Astrocyte (in vitro differentiated cells and primary cell): ENCODE measurements around the gene VAC14. TPM values are rescaled to one million over a fixed set of nuclear protein-coding genes. Genes with fewer than 3 reads are reported as not detected.

ENCODE experiments used
- DNase-seq: peaks from one replicate; pipeline ENCODE4 v3.0.0-alpha.2; 2010; ENCODE audit warnings: low read depth
- FAIRE-seq: peaks from 2 replicates; lab custom pipeline; 2011; peaks lifted over from hg19 to GRCh38; lab: Jason Lieb, UNC
- H2AFZ ChIP-seq: 2 replicates; pipeline ENCODE4 v1.6.0; 2012; ENCODE audit warnings: low read depth, low read length, inconsistent platforms
- H3K27ac ChIP-seq: 2 replicates; pipeline ENCODE4 v1.5.1; 2011; ENCODE audit warnings: low read depth, low read length, inconsistent platforms
- H3K27me3 ChIP-seq: 2 replicates; pipeline ENCODE4 v1.6.0; 2011; ENCODE audit warnings: low read length, inconsistent platforms; ENCODE audit not compliant: insufficient read depth
- H3K36me3 ChIP-seq: 2 replicates; pipeline ENCODE4 v1.5.1; 2011; ENCODE audit warnings: low read length, inconsistent platforms; ENCODE audit not compliant: insufficient read depth
- H3K4me1 ChIP-seq: 2 replicates; pipeline ENCODE4 v1.5.1; 2011; ENCODE audit warnings: low read length, inconsistent platforms; ENCODE audit not compliant: insufficient read depth
- H3K4me2 ChIP-seq: 2 replicates; pipeline ENCODE4 v1.6.0; 2012; ENCODE audit warnings: low read length, inconsistent platforms
- H3K4me3 ChIP-seq: 2 replicates; pipeline ENCODE4 v1.5.1; 2011; ENCODE audit warnings: low read depth, mild to moderate bottlenecking, low read length, inconsistent platforms; ENCODE audit not compliant: insufficient read depth
- H3K79me2 ChIP-seq: 2 replicates; pipeline ENCODE4 v1.6.0; 2012; ENCODE audit warnings: mild to moderate bottlenecking, low read length, inconsistent platforms; ENCODE audit not compliant: insufficient read depth
- H3K9ac ChIP-seq: 2 replicates; pipeline ENCODE4 v1.6.0; 2012; ENCODE audit warnings: mild to moderate bottlenecking, low read length, inconsistent platforms
- H3K9me3 ChIP-seq: 2 replicates; pipeline ENCODE4 v1.5.1; 2012; ENCODE audit warnings: low read depth, mild to moderate bottlenecking, low read length, inconsistent platforms; ENCODE audit not compliant: insufficient read depth
- H4K20me1 ChIP-seq: 2 replicates; pipeline ENCODE4 v1.6.0; 2012; ENCODE audit warnings: low read length, inconsistent platforms; ENCODE audit not compliant: insufficient read depth
- H3K27ac Mint-ChIP-seq: one replicate; pipeline ENCODE4 v1.8.0; 2021; ENCODE audit warnings: mild to moderate bottlenecking, mixed read lengths; ENCODE audit not compliant: unreplicated experiment
- H3K27me3 Mint-ChIP-seq: one replicate; pipeline ENCODE4 v1.8.0; 2021; ENCODE audit warnings: low read depth, mixed read lengths; ENCODE audit not compliant: unreplicated experiment
- H3K36me3 Mint-ChIP-seq: one replicate; pipeline ENCODE4 v1.8.0; 2021; ENCODE audit warnings: low read depth, mixed read lengths; ENCODE audit not compliant: unreplicated experiment
- H3K4me1 Mint-ChIP-seq: one replicate; pipeline ENCODE4 v1.8.0; 2021; ENCODE audit warnings: low read depth, mixed read lengths; ENCODE audit not compliant: unreplicated experiment
- H3K4me3 Mint-ChIP-seq: one replicate; pipeline ENCODE4 v1.8.0; 2021; ENCODE audit warnings: mild to moderate bottlenecking, moderate library complexity, mixed read lengths; ENCODE audit not compliant: unreplicated experiment
- H3K9me3 Mint-ChIP-seq: one replicate; pipeline ENCODE4 v1.8.0; 2021; ENCODE audit warnings: mild to moderate bottlenecking, mixed read lengths; ENCODE audit not compliant: unreplicated experiment
- CTCF ChIP-seq: IDR thresholded peaks from 2 replicates; pipeline ENCODE4 v1.5.1; 2011; ENCODE audit warnings: low read depth, mild to moderate bottlenecking, inconsistent platforms, low read length, moderate library complexity; ENCODE audit not compliant: insufficient read depth
- EZH2 ChIP-seq: IDR thresholded peaks from 2 replicates; pipeline ENCODE4 v1.6.1; 2012; ENCODE audit warnings: mild to moderate bottlenecking, low read length, inconsistent platforms; ENCODE audit not compliant: insufficient read depth
- total RNA-seq: library from RNA; stranded (reverse); gene quantifications from 2 replicates; pipeline ENCODE4 v1.2.1, GENCODE V29; 2021

The VAC14 gene
- total RNA-seq, 1 donor from 2014 or later: 27.8 TPM

- H3K4me2 ChIP-seq: no peak overlapping the region
- no peak for DNase-seq
These were observed 65.6 kb downstream of the VAC14 start for GRCh38 chr16:70735141-70735979.

GRCh38 chr16:70734522-70735095 lies 66.3 kb downstream of the VAC14 start:
- Mint-ChIP-seq H3K4me1 (peaks cover 14% of the 10 kb centered on the region), H3K9me3 (no peaks in the 10 kb centered on the region), H3K27me3 (no peaks in the 10 kb centered on the region), H3K4me3 (no peak overlapping the region), H3K27ac (no peak overlapping the region), H3K36me3 (peaks cover 21% of the 10 kb centered on the region)
- no peaks in the 10 kb centered on the region for H3K79me2 ChIP-seq
- H3K27ac ChIP-seq: no peak overlapping the region
- no peak overlapping the region for H3K9ac ChIP-seq
- H3K9me3 ChIP-seq: no peaks in the 10 kb centered on the region
- H2AFZ ChIP-seq: no peak overlapping the region
- FAIRE-seq: no peak
- H3K36me3 ChIP-seq: peaks cover 5% of the 10 kb centered on the region
- TF ChIP-seq CTCF: no peak
- no peak for TF ChIP-seq EZH2
- H3K27me3 ChIP-seq: no peaks in the 10 kb centered on the region
- H3K4me1 ChIP-seq: peaks cover 31% of the 10 kb centered on the region
- H4K20me1 ChIP-seq: no peaks in the 10 kb centered on the region
- no peak overlapping the region for H3K4me2 ChIP-seq
- H3K4me3 ChIP-seq: no peak overlapping the region
- DNase-seq: no peak

More at GRCh38 chr16:70735141-70735979, 65.6 kb downstream of the VAC14 start:
- Histone ChIP-seq H3K9me3 (no peaks in the 10 kb centered on the region), H2AFZ (no peak overlapping the region), H3K9ac (no peak overlapping the region), H3K27ac (peak overlapping the region; percentile 2), H3K27me3 (no peaks in the 10 kb centered on the region), H3K4me1 (peaks cover 31% of the 10 kb centered on the region), H3K36me3 (peaks cover 5% of the 10 kb centered on the region), H3K4me3 (no peak overlapping the region), H4K20me1 (no peaks in the 10 kb centered on the region), H3K79me2 (no peaks in the 10 kb centered on the region)
- FAIRE-seq: peak; percentile 75
- Mint-ChIP-seq H3K4me3 (no peak overlapping the region), H3K9me3 (no peaks in the 10 kb centered on the region), H3K4me1 (peaks cover 14% of the 10 kb centered on the region), H3K27ac (peak overlapping the region; percentile 69), H3K36me3 (peaks cover 13% of the 10 kb centered on the region), H3K27me3 (no peaks in the 10 kb centered on the region)
- no peak for TF ChIP-seq CTCF
- no peak for TF ChIP-seq EZH2

- no peak overlapping the region for H3K27ac Mint-ChIP-seq
These were observed 70.0 kb downstream of the VAC14 start for GRCh38 chr16:70730944-70731343.

More at GRCh38 chr16:70730944-70731343, 70.0 kb downstream of the VAC14 start:
- Histone ChIP-seq H3K9ac (no peak overlapping the region), H3K4me2 (no peak overlapping the region), H3K9me3 (no peaks in the 10 kb centered on the region), H3K79me2 (no peaks in the 10 kb centered on the region), H3K27ac (no peak overlapping the region), H4K20me1 (no peaks in the 10 kb centered on the region), H3K4me3 (no peak overlapping the region), H2AFZ (no peak overlapping the region), H3K27me3 (no peaks in the 10 kb centered on the region), H3K4me1 (peaks cover 9% of the 10 kb centered on the region), H3K36me3 (peaks cover 5% of the 10 kb centered on the region)
- Mint-ChIP-seq H3K36me3 (peaks cover 24% of the 10 kb centered on the region), H3K4me1 (peaks cover 2% of the 10 kb centered on the region), H3K4me3 (no peak overlapping the region), H3K27me3 (no peaks in the 10 kb centered on the region), H3K9me3 (no peaks in the 10 kb centered on the region)
- no peak for TF ChIP-seq EZH2
- no peak for TF ChIP-seq CTCF
- DNase-seq (no peak), FAIRE-seq (no peak)
